ENCODE measurements around the gene RYR2. TPM values are rescaled to one million over a fixed set of nuclear protein-coding genes. Genes with fewer than 3 reads are reported as not detected.

RYR2 gene
- total and polyA plus RNA-seq, 2 of the 8 experiments (the other 6 are each of a cell fraction or from before 2014, with no cell fraction given) = 1.3 to 4.4 TPM

DNA sequence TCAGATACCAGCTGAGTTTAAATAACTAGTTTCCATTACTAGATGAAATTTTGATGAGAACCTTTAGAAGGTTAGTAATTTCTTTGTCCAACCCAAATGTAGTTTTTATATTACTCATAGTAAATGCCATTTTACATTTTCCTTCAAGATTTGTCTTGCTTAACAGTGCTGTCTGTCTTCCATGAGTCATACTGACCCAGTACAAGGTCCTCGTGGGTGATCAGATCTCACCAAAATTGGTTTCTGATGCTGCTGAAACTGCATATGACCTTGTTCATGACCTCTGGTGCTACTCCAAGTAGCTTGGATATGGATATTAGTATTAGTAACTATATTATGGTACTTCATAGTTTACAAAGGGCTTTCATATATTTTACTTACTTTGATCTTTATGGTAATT is 207.1 kb downstream of the RYR2 start (continued):
- TF ChIP-seq GTF2F1 (IDR thresholded peaks at IDR 0.05; ENCODE audit: borderline replicate concordance, low read depth, low read length) = no peak
